ENCODE measurements around the gene YPEL3.

YPEL3 gene

GRCh38 chr16:30068333-30068732 is 27.7 kb downstream of the YPEL3 start:
- DNase-seq, result no peak

DNA sequence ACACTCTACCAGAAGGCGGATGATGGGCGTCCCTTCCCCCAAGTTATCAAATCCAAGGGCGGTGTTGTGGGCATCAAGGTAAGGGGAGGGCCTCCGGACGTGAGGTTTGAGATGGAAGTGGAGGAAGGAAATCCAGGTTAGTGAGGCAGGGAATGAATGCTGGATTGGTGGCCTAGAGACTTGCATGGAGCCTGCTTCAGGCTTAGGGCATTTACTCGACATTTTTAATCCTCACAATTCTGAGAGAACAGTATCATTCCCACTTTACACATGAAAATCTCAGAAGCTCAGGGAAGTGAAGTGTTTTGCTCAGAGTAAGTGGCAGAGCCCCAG is 28.5 kb downstream of the YPEL3 start:
- DNase-seq, result no peak

- no peak for DNase-seq
These were observed 29.0 kb downstream of the YPEL3 start for GRCh38 chr16:30066761-30067583.

DNA sequence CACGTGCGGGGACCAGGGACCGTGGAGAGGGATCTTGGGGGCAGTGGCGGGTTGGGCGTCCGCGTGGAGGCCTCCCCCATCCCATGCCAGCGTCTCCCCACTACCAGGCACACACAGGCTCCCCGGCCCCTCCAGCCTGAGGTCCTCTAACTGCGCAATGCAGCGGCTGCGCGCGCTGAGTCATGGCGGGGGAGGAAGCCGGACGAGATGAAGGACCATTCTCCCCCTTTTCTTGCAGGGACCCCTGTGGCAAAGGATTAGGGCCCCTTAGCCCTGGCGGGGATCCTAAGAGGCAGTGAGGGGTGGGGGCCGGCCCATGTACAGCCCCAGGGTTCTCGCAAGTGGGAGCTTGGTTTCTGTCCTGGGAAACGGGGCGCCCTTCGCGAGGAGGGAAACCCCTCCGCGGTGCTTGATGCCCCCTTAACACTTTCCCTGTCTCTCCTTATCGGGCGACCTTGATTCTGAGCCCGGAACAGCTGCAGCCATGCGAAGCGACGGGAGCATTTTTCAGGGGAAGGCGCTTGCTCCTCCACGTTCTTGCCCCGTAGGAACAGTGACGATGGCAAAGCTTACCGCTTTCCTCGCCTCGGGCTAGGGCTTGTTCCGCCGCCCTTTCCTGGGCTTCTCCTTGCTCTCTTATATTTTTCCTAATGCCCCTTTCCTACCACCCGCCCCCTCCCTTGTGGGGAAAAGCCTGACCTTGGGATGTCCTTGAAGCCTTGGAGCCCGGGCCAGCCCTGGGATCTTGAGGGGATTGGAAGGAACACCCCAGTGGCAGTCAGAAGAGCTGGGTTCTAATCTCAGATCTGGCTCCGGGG is 29.9 kb downstream of the YPEL3 start:
- DNase-seq, result peak in 1 of 2 experiments; percentile 34

- DNase-seq, result peak; percentile 92 to 94
These were observed 30.7 kb downstream of the YPEL3 start, which contains the start of gene ALDOA for GRCh38 chr16:30065102-30065942. TSS of gene ALDOA (plus strand) at chr16:30065760. CDS start at chr16:30066898, 1,138 bp downstream.

DNA sequence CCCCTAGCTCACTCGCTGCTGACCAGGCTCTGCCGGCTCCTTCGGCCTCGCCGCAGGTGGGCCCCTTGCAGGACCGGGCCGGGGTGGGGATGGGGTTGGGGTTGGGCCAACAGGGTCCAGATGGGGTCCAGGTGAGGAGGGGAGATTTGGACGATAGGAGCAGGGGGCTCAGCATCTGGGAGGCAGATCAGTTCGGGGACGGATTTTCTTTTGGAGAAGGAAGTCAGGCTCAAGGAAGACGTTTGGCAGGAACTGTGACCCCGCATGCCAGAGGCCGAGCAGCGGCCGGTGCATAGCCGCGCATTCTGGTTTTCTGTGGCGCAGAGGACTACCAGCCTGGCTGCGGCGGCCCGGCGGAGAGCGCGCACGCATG is 31.3 kb downstream of the YPEL3 start:
- no peak for DNase-seq

DNA sequence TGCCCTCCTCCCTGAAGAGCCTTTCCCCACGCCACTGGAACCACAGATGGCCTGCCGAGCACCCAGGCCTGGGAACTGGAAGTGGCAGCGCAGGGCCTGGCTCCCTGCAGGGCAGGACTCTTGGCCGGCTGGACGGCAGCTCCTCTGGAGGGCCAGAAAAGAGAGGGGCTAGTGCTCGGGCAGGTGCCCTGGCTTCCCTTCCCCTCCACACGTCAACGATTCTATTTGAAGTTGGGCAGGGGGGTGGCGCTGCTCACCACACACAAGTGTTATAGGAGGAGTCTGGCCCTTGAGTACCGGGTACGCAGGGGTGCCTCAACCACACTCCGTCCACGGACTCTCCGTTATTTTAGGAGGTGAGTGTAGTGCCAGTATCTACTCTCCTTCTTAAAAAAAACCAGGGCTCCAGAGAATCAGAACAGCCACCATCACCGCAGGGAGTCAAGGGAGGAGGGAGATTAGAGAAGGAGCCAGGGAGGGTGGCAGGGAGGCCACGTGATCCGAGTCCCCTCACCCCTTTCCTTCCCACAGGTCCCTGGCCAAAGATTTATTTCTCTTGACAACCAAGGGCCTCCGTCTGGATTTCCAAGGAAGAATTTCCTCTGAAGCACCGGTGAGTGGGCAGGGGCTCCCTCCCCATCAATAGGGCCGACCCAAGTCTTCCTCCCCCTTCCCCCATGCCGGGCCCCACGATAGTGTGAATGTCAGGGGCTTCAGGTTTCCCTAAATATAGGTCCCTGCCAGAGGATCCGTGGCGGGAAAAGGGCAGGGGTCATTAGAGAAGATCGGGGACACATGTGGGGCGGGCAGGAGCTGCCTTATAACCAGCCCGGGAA is 31.9 kb downstream of the YPEL3 start:
- DNase-seq, result peak; percentile 61 to 69

GRCh38 chr16:30063278-30063892 is 32.6 kb downstream of the YPEL3 start:
- no peak for DNase-seq

DNA sequence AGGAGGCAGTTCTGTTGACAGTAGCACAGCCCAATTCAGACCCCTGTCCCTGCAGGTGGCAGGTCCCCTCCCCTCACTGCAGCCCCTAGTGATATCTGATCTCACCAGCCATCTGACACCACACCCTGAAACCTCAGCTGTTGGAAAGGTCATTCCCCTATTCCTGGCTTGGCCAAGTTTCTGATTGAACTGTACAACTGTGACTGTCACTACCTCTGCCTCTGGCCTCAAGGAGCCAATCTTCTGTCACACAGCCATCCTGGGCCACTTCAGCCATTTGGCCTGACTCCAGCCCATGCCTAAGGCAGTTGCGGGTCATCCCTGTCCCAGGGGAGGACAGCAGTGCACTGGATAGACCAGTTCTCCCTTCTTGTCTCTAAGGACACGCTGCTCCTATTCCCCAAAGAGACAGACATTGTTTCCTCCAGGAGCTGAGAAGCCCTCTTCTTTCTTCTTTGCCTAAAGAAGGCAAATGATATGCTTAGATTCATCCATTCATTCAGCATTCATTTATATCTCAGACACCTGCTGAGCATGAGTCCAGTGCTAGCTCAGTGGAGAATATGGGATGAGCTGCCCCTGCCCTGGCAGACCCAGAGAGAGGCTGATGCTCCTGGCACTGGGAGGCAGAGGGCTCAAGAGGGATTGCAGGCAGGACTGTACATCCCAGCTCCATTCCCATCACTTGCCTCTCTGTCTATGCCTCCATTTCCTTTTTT is 35.0 kb downstream of the YPEL3 start:
- no peak for DNase-seq

DNA sequence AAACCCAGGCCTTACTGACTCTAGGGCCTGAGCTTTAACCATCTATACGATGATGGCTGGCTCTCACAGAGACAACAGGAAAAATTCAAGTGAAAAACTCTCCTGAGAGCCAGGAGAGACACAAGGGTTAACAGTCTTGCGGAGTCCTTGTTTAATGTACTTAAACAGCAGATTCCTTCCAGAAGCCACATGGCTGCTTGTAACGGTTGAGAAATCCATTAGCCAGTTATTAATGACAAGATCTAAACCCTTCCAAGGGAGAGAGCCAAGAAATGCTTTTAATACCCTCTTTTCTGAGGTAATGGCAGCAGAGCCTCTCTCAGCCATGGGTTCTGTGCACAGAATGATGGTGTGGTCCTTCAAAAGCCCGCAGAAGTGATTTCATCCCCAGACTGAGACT is 35.7 kb downstream of the YPEL3 start:
- DNase-seq, result no peak

DNA sequence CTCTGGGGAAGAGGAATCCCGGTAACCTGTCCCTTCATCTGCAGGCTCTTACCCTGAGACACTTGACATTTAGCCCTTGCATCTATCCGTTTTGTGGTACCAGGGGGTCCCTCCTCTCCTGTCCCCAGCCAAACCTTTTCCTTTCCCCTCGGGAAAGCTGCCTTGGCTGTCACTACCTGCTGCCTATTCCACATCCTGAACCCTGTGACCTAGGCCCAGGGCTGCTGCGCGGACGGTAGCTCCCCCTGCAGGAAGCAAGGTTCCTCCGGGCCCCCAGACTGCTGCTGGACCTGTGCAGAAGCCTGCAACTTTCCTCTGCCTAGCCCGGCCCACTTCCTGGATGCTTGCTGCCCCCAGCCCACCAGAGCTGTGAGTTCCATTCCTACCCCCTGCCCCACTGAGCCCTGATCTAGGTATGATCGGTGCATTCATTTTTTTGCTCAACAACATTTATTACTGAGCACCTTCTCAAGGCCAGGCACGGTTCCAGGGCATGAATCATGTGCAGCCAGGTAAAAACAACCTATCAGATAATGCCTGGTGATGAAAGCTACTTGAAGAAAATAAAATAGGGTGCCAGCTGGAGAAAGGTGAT is 41.0 kb downstream of the YPEL3 start:
- peak; percentile 34 to 36 for DNase-seq

GRCh38 chr16:30054451-30054850 is 41.6 kb downstream of the YPEL3 start:
- DNase-seq, result no peak

GRCh38 chr16:30053376-30054015 is 42.5 kb downstream of the YPEL3 start:
- DNase-seq, result no peak

DNA sequence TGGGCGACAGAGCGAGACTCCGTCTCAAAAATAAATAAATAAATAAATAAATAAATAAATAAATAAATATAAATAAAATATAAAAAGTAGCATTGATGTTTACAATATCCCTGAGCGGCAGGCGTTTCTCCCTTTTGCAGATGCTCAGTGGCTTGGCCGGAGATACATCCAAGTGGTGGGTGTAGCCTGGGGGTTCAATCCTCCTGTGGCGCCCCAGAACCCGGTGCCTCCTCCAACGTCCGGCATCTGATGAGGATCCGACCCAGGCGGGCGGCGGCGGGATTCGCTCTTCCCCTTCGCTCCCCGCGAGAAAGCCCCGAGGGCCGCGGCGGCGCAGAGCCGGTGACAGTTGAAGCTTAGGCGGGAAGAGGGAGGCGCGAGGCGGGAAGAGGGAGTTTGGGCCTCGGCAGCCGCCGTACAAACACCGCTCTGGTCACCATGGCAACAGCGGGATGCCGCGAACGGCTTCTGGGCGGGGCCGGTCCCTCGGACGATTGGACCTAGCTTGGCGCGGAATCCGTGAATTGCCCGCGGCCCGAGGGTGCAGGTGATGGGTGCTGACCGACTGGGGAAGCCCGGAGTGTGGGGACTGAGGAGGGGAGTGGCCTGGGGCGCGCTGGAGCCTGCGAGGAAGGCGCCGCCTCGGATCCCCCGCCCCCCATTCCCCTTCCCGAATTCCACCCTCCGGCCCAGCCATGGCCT is 43.2 kb downstream of the YPEL3 start:
- DNase-seq, result peak; percentile 84 to 86

- no peak for DNase-seq
These were observed 44.5 kb downstream of the YPEL3 start for GRCh38 chr16:30051518-30051917.

GRCh38 chr16:30049871-30050270 is 46.1 kb downstream of the YPEL3 start:
- no peak for DNase-seq

GRCh38 chr16:30046588-30046987 is 49.4 kb downstream of the YPEL3 start:
- no peak for DNase-seq

DNA sequence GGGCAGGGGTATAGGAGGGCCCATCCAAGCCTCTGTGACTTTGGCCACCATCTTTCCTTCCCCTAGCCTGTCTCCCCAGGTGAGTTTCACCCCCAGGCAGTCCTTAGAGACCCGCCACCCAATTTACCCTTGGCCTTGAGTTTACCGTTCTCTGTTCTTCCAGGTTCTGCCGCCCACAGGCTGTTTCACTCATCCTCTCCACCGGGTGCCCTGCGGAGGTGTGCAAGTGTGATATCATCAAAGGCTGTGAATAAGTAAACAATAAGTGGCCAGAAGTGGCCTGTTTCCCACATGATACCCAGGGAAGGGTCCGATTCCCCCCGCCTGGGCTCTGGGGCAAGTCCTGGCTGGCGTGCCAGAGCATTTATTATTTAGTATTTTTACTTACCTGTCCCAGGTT is 49.8 kb downstream of the YPEL3 start:
- DNase-seq, result no peak

Measured in activated CD4-positive, alpha-beta T cell treated with anti-CD3 and anti-CD28 coated beads, Interleukin-2, amount 50 U/mL, for 4 hours (primary cell).